OCI-LY3 (cell line): ENCODE measurements around the gene PMM2.
"Not testable (repeated sequence)": the region's sequence is repeated elsewhere in the genome, so short reads cannot be mapped to it uniquely, and the experiment has no call there.

ENCODE experiments used
- CTCF ChIP-seq: fragments of 200-600, 300-600 bp; sonication (generic); IDR thresholded peaks from 2 replicates; pipeline ENCODE4 v1.5.1; 2014; ENCODE audit warnings: antibody characterized with exemption, low read length, low read depth
- EZH2phosphoT487 ChIP-seq: fragments of 200-600 bp; shearing (Covaris generic); IDR thresholded peaks from 2 replicates; pipeline ENCODE4 v1.6.1; 2018; ENCODE audit warnings: antibody characterized with exemption, mixed run types, low read depth

- not testable (repeated sequence) for TF ChIP-seq CTCF, EZH2phosphoT487
Measured at GRCh38 chr16:8869988-8870241, 72.3 kb downstream of the PMM2 start.
